Spinal cord (tissue), 10 donors: ENCODE data around the gene CDKN1B. TPM values are rescaled to one million over a fixed set of nuclear protein-coding genes. Genes with fewer than 3 reads are reported as not detected.

Source experiments
- DNase-seq, 6 donors: peaks; one replicate each; pipeline versions ENCODE4 v3.0.0 to v3.0.0-alpha.2; 2013 to 2015; ENCODE audit warnings: low spot score in 6 of 6, low read depth in 4 of 6
- H3K27ac ChIP-seq: one replicate; pipeline ENCODE4 v1.5.1; 2013; ENCODE audit warnings: low read depth, low read length, control low read depth
- H3K27me3 ChIP-seq: one replicate; pipeline ENCODE4 v1.6.1; 2013; ENCODE audit warnings: low read length; ENCODE audit not compliant: control insufficient read depth, insufficient read depth
- H3K36me3 ChIP-seq: one replicate; pipeline ENCODE4 v1.6.1; 2013; ENCODE audit warnings: low read length; ENCODE audit not compliant: control insufficient read depth, insufficient read depth
- H3K4me1 ChIP-seq: one replicate; pipeline ENCODE4 v1.6.1; 2013; ENCODE audit warnings: low read length; ENCODE audit not compliant: control insufficient read depth, insufficient read depth
- H3K4me3 ChIP-seq: one replicate; pipeline ENCODE4 v1.5.1; 2013; ENCODE audit warnings: low read depth, low read length, control low read depth
- H3K9me3 ChIP-seq: one replicate; pipeline ENCODE4 v1.6.1; 2013; ENCODE audit warnings: low read length; ENCODE audit not compliant: control insufficient read depth, insufficient read depth
- WGBS: methylation state at CpG from one replicate; pipeline ENCODE4 v1.1.5; 2013; ENCODE audit warnings: missing lambda C conversion rate; ENCODE audit not compliant: insufficient coverage; 5-methylcytosine and 5-hydroxymethylcytosine counted together
- polyA plus RNA-seq, 2 donors: library from polyadenylated mRNA; unstranded; fragments of 120-200 nt; gene quantifications; one replicate each; pipeline ENCODE4 v1.2.1, GENCODE V29; 2013; ENCODE audit not compliant: insufficient read length in 2 of 2
- total RNA-seq, 2 donors: library from RNA; depleted of rRNA in 1 of 2; stranded (reverse); fragments of 120-200 nt in 1 of 2; fragments of >200 nt in 1 of 2; gene quantifications; one replicate each; pipeline versions ENCODE4 v1.2.3 to v1.2.4, GENCODE V29; 2013 to 2014
- donor health status: healthy.

CDKN1B gene
- total and polyA plus RNA-seq, 4 donors = 63.2 to 90.6 (median 88.1) TPM

GRCh38 chr12:12683136-12683697 lies 34.0 kb upstream of the CDKN1B start:
- Histone ChIP-seq H3K4me1 (peaks cover 8% of the 10 kb centered on the region), H3K27me3 (no peaks in the 10 kb centered on the region), H3K27ac (peak overlapping the region; percentile 90), H3K4me3 (peak overlapping the region; percentile 52), H3K9me3 (no peaks in the 10 kb centered on the region), H3K36me3 (no peaks in the 10 kb centered on the region)
- DNase-seq = peak in 2 of 6 donors; percentile 29 to 61
- WGBS = 67% methylated on average over 1 of the region's 4 CpGs

GRCh38 chr12:12683725-12684124 lies 33.4 kb upstream of the CDKN1B start:
- 14% methylated on average over 1 of the region's 3 CpGs for WGBS
- Histone ChIP-seq H3K9me3 (no peaks in the 10 kb centered on the region), H3K4me1 (peaks cover 8% of the 10 kb centered on the region), H3K27ac (peak overlapping the region; percentile 90), H3K27me3 (no peaks in the 10 kb centered on the region), H3K4me3 (peak overlapping the region; percentile 52), H3K36me3 (no peaks in the 10 kb centered on the region)
- peak in 3 of 6 donors; percentile 36 to 86 (median 67) for DNase-seq

GRCh38 chr12:12684375-12685106 lies 32.6 kb upstream of the CDKN1B start:
- peak; percentile 89 to 99 (median 94) for DNase-seq
- peak overlapping the region; percentile 90 for H3K27ac ChIP-seq
- no peaks in the 10 kb centered on the region for H3K9me3 ChIP-seq
- no peaks in the 10 kb centered on the region for H3K36me3 ChIP-seq
- H3K4me3 ChIP-seq = peak overlapping the region; percentile 52
- H3K27me3 ChIP-seq = no peaks in the 10 kb centered on the region
- H3K4me1 ChIP-seq = peaks cover 8% of the 10 kb centered on the region
- no CpG with 5 or more reads among the region's 5 CpGs for WGBS

- DNase-seq = peak; percentile 78 to 98 (median 88)
- Histone ChIP-seq H3K4me3 (no peak overlapping the region), H3K4me1 (peaks cover 8% of the 10 kb centered on the region), H3K27me3 (no peaks in the 10 kb centered on the region), H3K9me3 (no peaks in the 10 kb centered on the region), H3K27ac (peak overlapping the region; percentile 90), H3K36me3 (no peaks in the 10 kb centered on the region)
- WGBS = 3% methylated on average over 3 of the region's 4 CpGs
Measured at GRCh38 chr12:12685305-12685704, 31.9 kb upstream of the CDKN1B start.

- H3K27ac ChIP-seq = no peak overlapping the region
- no peaks in the 10 kb centered on the region for H3K27me3 ChIP-seq
- peaks cover 4% of the 10 kb centered on the region for H3K4me1 ChIP-seq
- H3K9me3 ChIP-seq = no peaks in the 10 kb centered on the region
- no peak overlapping the region for H3K4me3 ChIP-seq
- no peaks in the 10 kb centered on the region for H3K36me3 ChIP-seq
- WGBS = no CpG with 5 or more reads among the region's 1 CpG
- no peak for DNase-seq
Measured at GRCh38 chr12:12686472-12686871, 30.7 kb upstream of the CDKN1B start.

GRCh38 chr12:12686925-12687324 lies 30.2 kb upstream of the CDKN1B start:
- Histone ChIP-seq H3K27ac (no peak overlapping the region), H3K9me3 (no peaks in the 10 kb centered on the region), H3K27me3 (no peaks in the 10 kb centered on the region), H3K4me3 (no peak overlapping the region), H3K4me1 (peaks cover 4% of the 10 kb centered on the region), H3K36me3 (no peaks in the 10 kb centered on the region)
- DNase-seq = no peak

- Histone ChIP-seq H3K36me3 (no peaks in the 10 kb centered on the region), H3K4me1 (peaks cover 4% of the 10 kb centered on the region), H3K4me3 (no peak overlapping the region), H3K9me3 (no peaks in the 10 kb centered on the region), H3K27me3 (no peaks in the 10 kb centered on the region), H3K27ac (no peak overlapping the region)
- 94% methylated on average over 2 of the region's 5 CpGs for WGBS
- no peak for DNase-seq
Measured at GRCh38 chr12:12689647-12690300, 27.4 kb upstream of the CDKN1B start.

- Histone ChIP-seq H3K27me3 (no peaks in the 10 kb centered on the region), H3K4me3 (no peak overlapping the region), H3K9me3 (no peaks in the 10 kb centered on the region), H3K4me1 (no peaks in the 10 kb centered on the region), H3K27ac (no peak overlapping the region), H3K36me3 (no peaks in the 10 kb centered on the region)
- no peak for DNase-seq
- WGBS = no CpG with 5 or more reads among the region's 2 CpGs
Measured at GRCh38 chr12:12691549-12691948, 25.6 kb upstream of the CDKN1B start.

GRCh38 chr12:12693111-12693671 lies 24.0 kb upstream of the CDKN1B start:
- Histone ChIP-seq H3K4me3 (no peak overlapping the region), H3K36me3 (no peaks in the 10 kb centered on the region), H3K4me1 (no peaks in the 10 kb centered on the region), H3K27ac (no peak overlapping the region), H3K27me3 (no peaks in the 10 kb centered on the region), H3K9me3 (no peaks in the 10 kb centered on the region)
- WGBS = 74% methylated on average over 3 of the region's 3 CpGs
- DNase-seq = no peak
